Measurements from ENCODE around the gene TSHZ1.

DNA sequence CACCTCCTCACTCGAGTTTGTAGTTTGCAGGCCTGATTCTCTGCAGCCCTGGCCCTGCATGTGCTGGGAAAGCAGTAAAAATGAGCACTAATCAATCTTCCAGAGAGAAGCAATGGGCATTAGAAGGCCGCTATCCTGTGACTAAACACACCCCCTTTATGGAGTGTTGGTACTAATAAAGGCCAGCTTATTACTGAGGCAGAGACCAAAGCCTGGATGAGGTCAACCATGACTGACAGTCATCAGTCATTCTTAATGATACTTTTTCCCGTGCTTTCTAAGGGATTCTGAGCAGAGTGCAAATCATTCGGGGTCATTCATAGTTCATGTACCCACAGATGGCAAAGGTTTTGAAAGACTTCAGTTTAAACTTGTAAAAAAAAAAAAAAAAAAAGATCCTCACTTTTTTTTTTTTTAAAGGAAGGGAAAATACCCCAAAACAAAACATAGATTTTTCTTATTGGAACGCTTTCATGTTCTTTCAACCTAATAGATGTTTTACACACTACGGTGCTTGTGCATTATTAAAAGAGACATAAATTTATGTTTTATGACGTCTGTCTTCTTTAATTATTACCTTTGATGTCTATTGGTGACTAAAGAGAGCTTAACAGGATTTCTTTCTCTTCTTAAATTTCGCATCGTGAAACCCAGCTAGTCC lies 13.2 kb downstream of the TSHZ1 start:
- TF ChIP-seq, protein P1, sequence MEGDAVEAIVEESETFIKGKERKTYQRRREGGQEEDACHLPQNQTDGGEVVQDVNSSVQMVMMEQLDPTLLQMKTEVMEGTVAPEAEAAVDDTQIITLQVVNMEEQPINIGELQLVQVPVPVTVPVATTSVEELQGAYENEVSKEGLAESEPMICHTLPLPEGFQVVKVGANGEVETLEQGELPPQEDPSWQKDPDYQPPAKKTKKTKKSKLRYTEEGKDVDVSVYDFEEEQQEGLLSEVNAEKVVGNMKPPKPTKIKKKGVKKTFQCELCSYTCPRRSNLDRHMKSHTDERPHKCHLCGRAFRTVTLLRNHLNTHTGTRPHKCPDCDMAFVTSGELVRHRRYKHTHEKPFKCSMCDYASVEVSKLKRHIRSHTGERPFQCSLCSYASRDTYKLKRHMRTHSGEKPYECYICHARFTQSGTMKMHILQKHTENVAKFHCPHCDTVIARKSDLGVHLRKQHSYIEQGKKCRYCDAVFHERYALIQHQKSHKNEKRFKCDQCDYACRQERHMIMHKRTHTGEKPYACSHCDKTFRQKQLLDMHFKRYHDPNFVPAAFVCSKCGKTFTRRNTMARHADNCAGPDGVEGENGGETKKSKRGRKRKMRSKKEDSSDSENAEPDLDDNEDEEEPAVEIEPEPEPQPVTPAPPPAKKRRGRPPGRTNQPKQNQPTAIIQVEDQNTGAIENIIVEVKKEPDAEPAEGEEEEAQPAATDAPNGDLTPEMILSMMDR (conservative IDR thresholded peaks at IDR 0.05; ENCODE audit: low read length), result no peak
- no peak for TF ChIP-seq EZH2phosphoT487 (IDR thresholded peaks at IDR 0.05; ENCODE audit: borderline replicate concordance, low read depth, low read length)
